Measurements from ENCODE around the gene USP34. TPM values are rescaled to one million over a fixed set of nuclear protein-coding genes. Genes with fewer than 3 reads are reported as not detected.
"Not testable (repeated sequence)": the region's sequence is repeated elsewhere in the genome, so short reads cannot be mapped to it uniquely, and the experiment has no call there.

USP34 gene
- total RNA-seq, 1 experiment from 2014 or later: 76.3 TPM

GRCh38 chr2:61396005-61396404 lies 74.9 kb downstream of the USP34 start:
- intact Hi-C loops (cut with micrococcal nuclease): no loop called here
- ChIA-PET POLR2A (no interaction called here), CTCF (no interaction called here), RAD21 (ENCODE audit: low non-redundant PET in 1 of 2, low total read pairs in 2 of 2, uncharacterized antibody in 2 of 2, unreplicated experiment in 2 of 2) (no interaction called here)
- Histone ChIP-seq H2AFZ (ENCODE audit: low read depth, low read length, poor library complexity, severe bottlenecking) (no peak overlapping the region), H3K27me3 (ENCODE audit: insufficient read depth, low read length) (no peaks in the 10 kb centered on the region), H4K20me1 (ENCODE audit: insufficient read depth) (no peaks in the 10 kb centered on the region), H3K4me3 (replicated peaks in 1 of 2; ENCODE audit: low read depth in 1 of 2, low read length in 2 of 2) (no peak overlapping the region), H3K27ac (ENCODE audit: low read depth, low read length) (no peak overlapping the region), H3K9ac (ENCODE audit: low read length) (no peak overlapping the region), H3K4me2 (ENCODE audit: low read length) (no peak overlapping the region), H3K4me1 (ENCODE audit: control insufficient read depth in 1 of 2, insufficient read depth in 2 of 2, low read length in 2 of 2) (no peaks in the 10 kb centered on the region), H3K36me3 (ENCODE audit: control insufficient read depth in 1 of 2, insufficient read depth in 2 of 2, low read length in 2 of 2) (no peaks in the 10 kb centered on the region), H3K9me2 (ENCODE audit: insufficient read depth) (no peaks in the 10 kb centered on the region), H3K9me3 (ENCODE audit: control insufficient read depth in 1 of 2, insufficient read depth in 1 of 2, low read depth in 1 of 2, low read length in 2 of 2) (no peaks in the 10 kb centered on the region), H3K79me2 (ENCODE audit: insufficient read depth, low read length) (no peaks in the 10 kb centered on the region; the same call in 1 of the 2 replicates)
- no peak for ATAC-seq
- DNase-seq (ENCODE audit: low read depth, low spot score): no peak
- TF ChIP-seq RAD21 (IDR thresholded peaks at IDR 0.05; ENCODE audit: low read depth) (no peak), MAX (IDR thresholded peaks at IDR 0.05) (no peak), SRF (IDR thresholded peaks at IDR 0.05; ENCODE audit: low read depth) (no peak), ZNF274 (IDR thresholded peaks at IDR 0.05; ENCODE audit: low read depth, low read length) (no peak), SIN3A (IDR thresholded peaks at IDR 0.05; ENCODE audit: low read depth) (no peak), EZH2phosphoT487 (IDR thresholded peaks at IDR 0.05; ENCODE audit: borderline replicate concordance) (no peak), POLR2A (IDR thresholded peaks at IDR 0.05; ENCODE audit: borderline replicate concordance, extremely low read depth, insufficient read depth, insufficient read length) (no peak), EGR1 (IDR thresholded peaks at IDR 0.05; ENCODE audit: low read depth) (no peak), TCF7L2 (IDR thresholded peaks at IDR 0.05; ENCODE audit: borderline replicate concordance, extremely low read depth, insufficient read depth, insufficient read length) (no peak), SP1 (IDR thresholded peaks at IDR 0.05; ENCODE audit: low read depth) (no peak), CBX3 (IDR thresholded peaks at IDR 0.05; ENCODE audit: low read depth) (no peak), FOSL1 (IDR thresholded peaks at IDR 0.05; ENCODE audit: low read depth) (no peak), ZFX (IDR thresholded peaks at IDR 0.05) (no peak)
- TF ChIP-seq, protein P1, sequence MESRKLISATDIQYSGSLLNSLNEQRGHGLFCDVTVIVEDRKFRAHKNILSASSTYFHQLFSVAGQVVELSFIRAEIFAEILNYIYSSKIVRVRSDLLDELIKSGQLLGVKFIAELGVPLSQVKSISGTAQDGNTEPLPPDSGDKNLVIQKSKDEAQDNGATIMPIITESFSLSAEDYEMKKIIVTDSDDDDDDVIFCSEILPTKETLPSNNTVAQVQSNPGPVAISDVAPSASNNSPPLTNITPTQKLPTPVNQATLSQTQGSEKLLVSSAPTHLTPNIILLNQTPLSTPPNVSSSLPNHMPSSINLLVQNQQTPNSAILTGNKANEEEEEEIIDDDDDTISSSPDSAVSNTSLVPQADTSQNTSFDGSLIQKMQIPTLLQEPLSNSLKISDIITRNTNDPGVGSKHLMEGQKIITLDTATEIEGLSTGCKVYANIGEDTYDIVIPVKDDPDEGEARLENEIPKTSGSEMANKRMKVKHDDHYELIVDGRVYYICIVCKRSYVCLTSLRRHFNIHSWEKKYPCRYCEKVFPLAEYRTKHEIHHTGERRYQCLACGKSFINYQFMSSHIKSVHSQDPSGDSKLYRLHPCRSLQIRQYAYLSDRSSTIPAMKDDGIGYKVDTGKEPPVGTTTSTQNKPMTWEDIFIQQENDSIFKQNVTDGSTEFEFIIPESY (IDR thresholded peaks at IDR 0.05; ENCODE audit: extremely low read depth, insufficient replicate concordance, low read length): no peak
- TF ChIP-seq, protein P2, sequence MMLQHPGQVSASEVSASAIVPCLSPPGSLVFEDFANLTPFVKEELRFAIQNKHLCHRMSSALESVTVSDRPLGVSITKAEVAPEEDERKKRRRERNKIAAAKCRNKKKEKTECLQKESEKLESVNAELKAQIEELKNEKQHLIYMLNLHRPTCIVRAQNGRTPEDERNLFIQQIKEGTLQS (IDR thresholded peaks at IDR 0.05): no peak
- no TSS peak for BruUV-seq (replicated peaks)

- H3K9me2 ChIP-seq (ENCODE audit: insufficient read depth); CTCF ChIA-PET; ATAC-seq; DNase-seq (ENCODE audit: low read depth, low spot score); RAD21 ChIA-PET (ENCODE audit: low non-redundant PET in 1 of 2, low total read pairs in 2 of 2, uncharacterized antibody in 2 of 2, unreplicated experiment in 2 of 2); H3K4me1 ChIP-seq (ENCODE audit: control insufficient read depth in 1 of 2, insufficient read depth in 2 of 2, low read length in 2 of 2); intact Hi-C loops (cut with micrococcal nuclease); H3K9me3 ChIP-seq (ENCODE audit: control insufficient read depth in 1 of 2, insufficient read depth in 1 of 2, low read depth in 1 of 2, low read length in 2 of 2); H2AFZ ChIP-seq (ENCODE audit: low read depth, low read length, poor library complexity, severe bottlenecking); H3K4me3 ChIP-seq (replicated peaks in 1 of 2; ENCODE audit: low read depth in 1 of 2, low read length in 2 of 2); H3K36me3 ChIP-seq (ENCODE audit: control insufficient read depth in 1 of 2, insufficient read depth in 2 of 2, low read length in 2 of 2); H3K27me3 ChIP-seq (ENCODE audit: insufficient read depth, low read length); H3K4me2 ChIP-seq (ENCODE audit: low read length); POLR2A ChIA-PET; H3K9ac ChIP-seq (ENCODE audit: low read length); H4K20me1 ChIP-seq (ENCODE audit: insufficient read depth); H3K27ac ChIP-seq (ENCODE audit: low read depth, low read length); BruUV-seq (replicated peaks): not testable (repeated sequence)
- H3K79me2 ChIP-seq (ENCODE audit: insufficient read depth, low read length): peaks cover 30% of the 10 kb centered on the region
Observed at GRCh38 chr2:61387588-61387987, 83.3 kb downstream of the USP34 start.

DNA sequence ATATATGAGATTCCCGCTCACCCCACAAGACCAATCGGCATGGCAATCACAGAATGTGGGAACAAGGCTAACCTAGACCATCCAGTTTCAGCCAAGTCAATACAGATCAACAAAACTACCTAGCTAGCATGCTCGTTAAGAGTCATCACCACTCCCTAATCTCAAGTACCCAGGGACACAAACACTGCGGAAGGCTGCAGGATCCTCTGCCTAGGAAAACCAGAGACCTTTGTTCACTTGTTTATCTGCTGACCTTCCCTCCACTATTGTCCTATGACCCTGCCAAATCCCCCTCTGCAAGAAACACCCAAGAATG lies 90.0 kb downstream of the USP34 start:
- POLR2A ChIA-PET; BruUV-seq (replicated peaks); H3K4me3 ChIP-seq (replicated peaks in 1 of 2; ENCODE audit: low read depth in 1 of 2, low read length in 2 of 2); H2AFZ ChIP-seq (ENCODE audit: low read depth, low read length, poor library complexity, severe bottlenecking); intact Hi-C loops (cut with micrococcal nuclease); H3K27me3 ChIP-seq (ENCODE audit: insufficient read depth, low read length); H3K9me3 ChIP-seq (ENCODE audit: control insufficient read depth in 1 of 2, insufficient read depth in 1 of 2, low read depth in 1 of 2, low read length in 2 of 2); H3K4me2 ChIP-seq (ENCODE audit: low read length); H3K4me1 ChIP-seq (ENCODE audit: control insufficient read depth in 1 of 2, insufficient read depth in 2 of 2, low read length in 2 of 2); H4K20me1 ChIP-seq (ENCODE audit: insufficient read depth); ATAC-seq; CTCF ChIA-PET; RAD21 ChIA-PET (ENCODE audit: low non-redundant PET in 1 of 2, low total read pairs in 2 of 2, uncharacterized antibody in 2 of 2, unreplicated experiment in 2 of 2); H3K27ac ChIP-seq (ENCODE audit: low read depth, low read length); H3K9ac ChIP-seq (ENCODE audit: low read length); DNase-seq (ENCODE audit: low read depth, low spot score); H3K9me2 ChIP-seq (ENCODE audit: insufficient read depth): not testable (repeated sequence)
- Histone ChIP-seq H3K79me2 (ENCODE audit: insufficient read depth, low read length) (peaks cover 31% of the 10 kb centered on the region; the same call in 1 of the 2 replicates), H3K36me3 (ENCODE audit: control insufficient read depth in 1 of 2, insufficient read depth in 2 of 2, low read length in 2 of 2) (peaks cover 11 to 23% of the 10 kb centered on the region in 2 experiments; a peak in 3 of 4 replicates)

All from HCT116 (cell line).